CD4-positive, alpha-beta T cell treated with Interleukin-6 for 4 hours (primary cell): ENCODE data around the gene SMO.
A peak's percentile ranks its signal among the peaks of the same experiment; 100 is the strongest.

ENCODE experiments used
- DNase-seq: peaks from one replicate; pipeline ENCODE4 v3.0.0-alpha.2; 2020; ENCODE audit warnings: mixed read lengths

The SMO gene

DNA sequence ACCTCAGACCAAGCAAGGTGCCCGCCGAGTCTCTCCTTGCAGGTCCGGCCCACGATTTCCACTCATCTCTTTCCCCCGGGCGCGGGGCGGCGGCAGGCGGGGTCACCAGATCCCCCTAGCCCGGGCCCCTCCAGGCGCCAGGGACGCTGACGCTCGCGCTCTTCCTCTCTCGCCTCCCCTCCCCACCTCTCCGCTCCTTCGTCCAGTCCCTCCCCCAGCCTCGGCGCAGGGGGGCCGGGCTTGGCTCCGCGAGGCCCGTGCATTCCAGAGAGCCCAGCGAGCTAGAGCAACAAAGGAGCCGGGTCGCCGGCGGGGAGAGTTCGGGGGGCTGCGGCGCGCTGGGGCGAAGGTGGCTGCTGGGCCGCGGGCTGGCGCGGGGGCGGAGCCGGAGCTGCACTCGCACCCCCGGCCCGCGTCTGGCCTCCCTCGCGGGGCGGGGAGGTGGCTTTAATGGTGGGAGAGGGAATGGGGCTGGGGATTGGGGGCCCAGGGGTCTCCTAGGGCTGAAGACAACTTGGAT, at the start of gene SMO:
Gene SMO (plus strand): TSS at position 262 of the 520 bp plus-strand sequence. CDS start 519 bp downstream, outside the sequence.
- DNase-seq, result peak; percentile 19

DNA sequence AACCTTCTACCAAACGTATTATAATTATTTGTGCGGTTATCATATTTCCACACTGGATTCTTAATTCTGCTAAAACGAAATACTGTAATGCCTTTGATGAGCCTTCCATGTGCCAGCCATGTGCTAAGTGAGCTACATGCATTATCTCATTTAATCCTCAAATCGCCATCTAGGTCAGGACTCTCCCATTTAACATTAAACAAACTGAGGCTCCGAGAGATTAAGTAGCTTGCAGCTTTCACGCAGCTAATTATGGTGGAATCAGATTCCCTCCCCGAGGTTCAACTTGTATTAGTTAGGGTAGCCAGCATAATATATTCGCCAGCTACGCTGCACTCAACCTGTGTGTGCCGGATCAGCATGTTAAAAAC, 44.7 kb upstream of the SMO start:
- DNase-seq, result no peak

- DNase-seq, result peak; percentile 63
Measured at GRCh38 chr7:129144095-129144833, 44.2 kb upstream of the SMO start, which contains the start of gene TSPAN33. TSS of gene TSPAN33 (plus strand) at chr7:129144707. CDS start at chr7:129144981, 274 bp downstream.

- DNase-seq, result peak; percentile 32
Measured at GRCh38 chr7:129144834-129145668, 43.4 kb upstream of the SMO start.

- DNase-seq, result no peak
Measured at GRCh38 chr7:129146237-129146979, 42.0 kb upstream of the SMO start.

DNA sequence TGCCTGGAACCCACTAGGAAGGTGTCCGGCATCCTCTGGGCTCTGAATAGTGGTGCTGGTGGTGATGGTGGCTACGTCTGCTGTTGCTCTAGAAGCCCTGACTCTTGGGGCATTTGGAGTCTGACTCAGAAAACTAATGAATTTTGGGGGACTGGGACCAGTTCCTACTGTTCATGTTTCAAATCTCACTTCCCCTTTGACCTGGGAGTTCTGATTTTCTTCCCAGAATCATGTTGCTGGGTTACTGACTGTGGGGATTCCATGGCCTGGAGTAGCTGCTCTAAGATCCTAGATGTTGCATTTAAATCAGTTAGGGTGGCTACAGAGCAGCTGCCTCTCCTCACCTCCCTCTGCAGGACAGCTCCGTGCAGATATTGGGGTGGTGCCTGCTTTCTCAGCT, 40.7 kb upstream of the SMO start:
- no peak for DNase-seq

DNA sequence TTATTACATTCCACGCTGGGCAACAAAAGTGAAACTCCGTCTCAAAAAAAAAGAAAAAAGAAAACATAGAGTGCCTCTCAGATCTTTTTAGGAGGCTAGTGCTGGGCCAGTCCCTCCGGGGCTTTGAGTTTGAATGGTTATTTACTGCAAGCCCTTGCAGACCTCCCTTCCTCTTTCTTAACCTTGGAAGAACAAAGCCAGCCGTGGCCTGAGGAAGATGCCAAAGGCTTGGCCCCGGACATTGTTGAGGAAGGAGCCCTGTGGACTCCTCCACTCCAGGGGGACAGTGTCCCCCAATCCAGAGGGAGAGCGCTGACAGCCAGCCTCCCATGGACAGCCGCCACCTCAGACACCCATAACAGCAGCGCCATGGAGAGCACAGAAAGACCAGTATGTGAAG, 38.9 kb upstream of the SMO start:
- DNase-seq, result no peak

- no peak for DNase-seq
Measured at GRCh38 chr7:129150199-129150996, 38.0 kb upstream of the SMO start.

GRCh38 chr7:129157651-129158050, 30.8 kb upstream of the SMO start:
- DNase-seq, result no peak

GRCh38 chr7:129159539-129159938, 28.9 kb upstream of the SMO start:
- DNase-seq, result no peak

GRCh38 chr7:129160161-129160905, 28.1 kb upstream of the SMO start:
- DNase-seq, result no peak

GRCh38 chr7:129161524-129162225, 26.8 kb upstream of the SMO start:
- DNase-seq, result no peak

DNA sequence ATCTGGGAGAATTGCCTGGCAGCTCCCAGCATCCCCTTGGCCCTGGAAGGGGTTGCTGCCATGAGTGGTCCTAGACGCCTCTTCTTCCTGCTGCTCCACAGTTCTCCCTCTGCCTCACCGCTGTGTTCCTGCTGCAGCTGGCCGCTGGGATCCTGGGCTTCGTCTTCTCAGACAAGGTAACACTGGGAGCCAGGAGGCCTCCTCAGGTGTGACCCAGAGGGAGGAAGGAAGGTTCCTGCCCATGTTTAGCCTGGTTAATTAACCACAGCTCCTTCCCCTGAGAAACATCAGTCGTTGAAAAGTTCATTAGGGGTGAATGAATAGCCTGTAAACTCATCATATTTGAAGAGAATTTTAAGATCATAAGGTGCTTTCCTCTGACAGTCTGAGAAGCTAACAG, 25.7 kb upstream of the SMO start:
- DNase-seq, result no peak

- DNase-seq, result peak; percentile 13
Measured at GRCh38 chr7:129163875-129164544, 24.4 kb upstream of the SMO start.

- no peak for DNase-seq
Measured at GRCh38 chr7:129166745-129167144, 21.7 kb upstream of the SMO start.

GRCh38 chr7:129167817-129168216, 20.6 kb upstream of the SMO start:
- DNase-seq, result no peak

DNA sequence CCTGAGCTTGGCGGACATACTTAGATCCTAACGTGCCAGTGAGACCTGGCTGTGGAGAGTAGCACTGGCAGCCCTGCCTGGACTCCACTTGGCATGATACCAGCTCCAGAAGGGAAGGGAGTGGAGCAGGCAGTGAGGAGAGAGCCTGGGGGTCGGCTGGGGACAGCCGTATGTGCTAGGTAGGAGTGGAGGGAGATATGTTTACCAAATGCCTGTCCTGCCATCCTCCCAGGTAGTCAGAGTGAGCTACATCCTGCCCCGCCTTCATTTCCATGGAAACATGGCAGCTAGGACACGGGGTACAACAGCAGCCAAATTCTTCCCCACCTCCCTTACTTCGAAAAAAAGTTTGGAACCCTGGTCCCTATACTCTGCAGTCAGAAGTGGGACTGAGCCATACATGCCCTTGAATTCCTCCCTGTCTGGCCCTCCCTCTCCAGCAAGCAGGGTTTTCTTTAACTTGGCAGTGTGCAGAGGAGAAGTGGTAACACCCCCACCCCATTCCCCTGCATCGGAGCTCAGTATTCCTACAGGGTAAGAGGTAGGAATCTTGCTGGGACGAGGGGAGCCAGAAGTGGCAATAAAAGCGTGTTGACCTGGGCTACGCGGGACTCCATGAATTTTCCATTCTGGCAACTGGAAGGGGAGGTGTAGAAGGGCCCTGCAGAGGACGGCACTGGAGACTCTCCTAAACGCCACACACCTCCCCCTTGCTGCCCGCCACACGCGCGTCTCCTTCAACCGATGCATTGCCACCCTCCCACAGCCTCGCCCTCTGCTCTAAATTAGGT, 20.0 kb upstream of the SMO start:
- no peak for DNase-seq

DNA sequence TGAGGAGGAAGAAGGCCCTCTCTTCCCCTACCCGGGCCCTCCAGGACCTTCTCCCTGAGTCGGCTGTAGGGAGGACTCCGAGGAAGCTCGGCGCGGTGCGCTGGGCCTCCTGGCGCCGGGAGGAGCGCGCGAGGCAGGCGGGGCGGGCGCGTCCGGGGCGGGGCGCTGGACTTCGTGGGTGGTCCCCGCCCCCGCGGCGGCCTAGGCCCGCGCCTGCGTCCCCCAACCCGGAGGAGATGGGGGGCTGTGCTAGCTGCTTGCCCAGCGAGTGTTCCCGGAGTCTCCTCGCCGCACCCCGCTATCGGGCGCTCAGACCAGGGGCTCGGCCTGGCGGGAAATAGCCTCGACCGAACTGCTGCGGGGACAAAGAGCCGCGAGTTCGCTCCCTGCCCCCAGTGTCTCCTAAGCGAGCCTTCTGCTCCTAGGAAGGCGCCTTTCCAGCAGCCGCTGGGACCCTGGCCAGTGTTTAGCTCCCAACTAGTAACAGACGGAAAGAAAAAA, 19.2 kb upstream of the SMO start:
- peak; percentile 58 for DNase-seq
